ENCODE data around the gene HDGFL3.

DNA sequence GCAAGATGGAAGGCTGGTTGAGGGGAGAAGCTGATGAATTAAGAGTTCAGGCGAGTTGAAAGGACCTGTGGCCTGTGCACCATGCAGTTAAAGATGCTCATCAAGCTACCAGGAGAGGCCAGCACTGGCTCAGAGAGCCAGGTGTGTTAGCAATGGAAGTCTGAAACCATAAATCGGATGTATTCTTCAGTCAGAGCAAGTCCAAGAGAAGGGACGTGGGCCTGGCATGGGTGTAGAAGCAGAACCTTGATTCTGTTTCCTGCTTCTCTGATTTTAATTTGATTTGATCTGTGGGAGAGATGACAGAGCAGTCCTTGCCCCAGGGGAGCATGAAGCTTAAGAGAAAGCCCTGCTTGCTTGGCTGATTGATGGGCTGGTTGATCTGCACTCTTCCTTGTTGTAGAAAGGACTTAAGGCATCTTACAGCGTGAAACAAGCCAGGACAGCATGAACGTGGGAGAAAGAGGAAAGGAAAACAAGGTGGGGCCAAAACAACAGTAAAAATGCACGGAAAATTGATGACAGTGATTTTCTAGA, 89.3 kb downstream of the HDGFL3 start:
- TF ChIP-seq, protein P1, sequence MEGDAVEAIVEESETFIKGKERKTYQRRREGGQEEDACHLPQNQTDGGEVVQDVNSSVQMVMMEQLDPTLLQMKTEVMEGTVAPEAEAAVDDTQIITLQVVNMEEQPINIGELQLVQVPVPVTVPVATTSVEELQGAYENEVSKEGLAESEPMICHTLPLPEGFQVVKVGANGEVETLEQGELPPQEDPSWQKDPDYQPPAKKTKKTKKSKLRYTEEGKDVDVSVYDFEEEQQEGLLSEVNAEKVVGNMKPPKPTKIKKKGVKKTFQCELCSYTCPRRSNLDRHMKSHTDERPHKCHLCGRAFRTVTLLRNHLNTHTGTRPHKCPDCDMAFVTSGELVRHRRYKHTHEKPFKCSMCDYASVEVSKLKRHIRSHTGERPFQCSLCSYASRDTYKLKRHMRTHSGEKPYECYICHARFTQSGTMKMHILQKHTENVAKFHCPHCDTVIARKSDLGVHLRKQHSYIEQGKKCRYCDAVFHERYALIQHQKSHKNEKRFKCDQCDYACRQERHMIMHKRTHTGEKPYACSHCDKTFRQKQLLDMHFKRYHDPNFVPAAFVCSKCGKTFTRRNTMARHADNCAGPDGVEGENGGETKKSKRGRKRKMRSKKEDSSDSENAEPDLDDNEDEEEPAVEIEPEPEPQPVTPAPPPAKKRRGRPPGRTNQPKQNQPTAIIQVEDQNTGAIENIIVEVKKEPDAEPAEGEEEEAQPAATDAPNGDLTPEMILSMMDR (conservative IDR thresholded peaks at IDR 0.05; ENCODE audit: low read depth in 2 of 2) = no peak; a peak in 1 of 4 replicates
- TF ChIP-seq STAT1 (IDR thresholded peaks at IDR 0.05; ENCODE audit: unreplicated experiment) = no peak
- TF ChIP-seq EZH2 (IDR thresholded peaks at IDR 0.05; ENCODE audit: low read depth, unreplicated experiment) = no peak
- TF ChIP-seq ETS1 (IDR thresholded peaks at IDR 0.05) = no peak
- no peak for TF ChIP-seq EZH2phosphoT487 (IDR thresholded peaks at IDR 0.05; ENCODE audit: unreplicated experiment)
- no peak for TF ChIP-seq CREB1 (CRISPR knock-in tag; IDR thresholded peaks at IDR 0.05; ENCODE audit: low read depth)
- TF ChIP-seq, protein P2, sequence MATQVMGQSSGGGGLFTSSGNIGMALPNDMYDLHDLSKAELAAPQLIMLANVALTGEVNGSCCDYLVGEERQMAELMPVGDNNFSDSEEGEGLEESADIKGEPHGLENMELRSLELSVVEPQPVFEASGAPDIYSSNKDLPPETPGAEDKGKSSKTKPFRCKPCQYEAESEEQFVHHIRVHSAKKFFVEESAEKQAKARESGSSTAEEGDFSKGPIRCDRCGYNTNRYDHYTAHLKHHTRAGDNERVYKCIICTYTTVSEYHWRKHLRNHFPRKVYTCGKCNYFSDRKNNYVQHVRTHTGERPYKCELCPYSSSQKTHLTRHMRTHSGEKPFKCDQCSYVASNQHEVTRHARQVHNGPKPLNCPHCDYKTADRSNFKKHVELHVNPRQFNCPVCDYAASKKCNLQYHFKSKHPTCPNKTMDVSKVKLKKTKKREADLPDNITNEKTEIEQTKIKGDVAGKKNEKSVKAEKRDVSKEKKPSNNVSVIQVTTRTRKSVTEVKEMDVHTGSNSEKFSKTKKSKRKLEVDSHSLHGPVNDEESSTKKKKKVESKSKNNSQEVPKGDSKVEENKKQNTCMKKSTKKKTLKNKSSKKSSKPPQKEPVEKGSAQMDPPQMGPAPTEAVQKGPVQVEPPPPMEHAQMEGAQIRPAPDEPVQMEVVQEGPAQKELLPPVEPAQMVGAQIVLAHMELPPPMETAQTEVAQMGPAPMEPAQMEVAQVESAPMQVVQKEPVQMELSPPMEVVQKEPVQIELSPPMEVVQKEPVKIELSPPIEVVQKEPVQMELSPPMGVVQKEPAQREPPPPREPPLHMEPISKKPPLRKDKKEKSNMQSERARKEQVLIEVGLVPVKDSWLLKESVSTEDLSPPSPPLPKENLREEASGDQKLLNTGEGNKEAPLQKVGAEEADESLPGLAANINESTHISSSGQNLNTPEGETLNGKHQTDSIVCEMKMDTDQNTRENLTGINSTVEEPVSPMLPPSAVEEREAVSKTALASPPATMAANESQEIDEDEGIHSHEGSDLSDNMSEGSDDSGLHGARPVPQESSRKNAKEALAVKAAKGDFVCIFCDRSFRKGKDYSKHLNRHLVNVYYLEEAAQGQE (IDR thresholded peaks at IDR 0.05; ENCODE audit: unreplicated experiment) = no peak
- no peak for TF ChIP-seq POLR2AphosphoS5 (IDR thresholded peaks at IDR 0.05; ENCODE audit: low read depth)
